NOMO-1 treated with DMSO at 0.1 percent for 48 hours (cell line): ENCODE results near the gene OVOL3.
A peak's percentile ranks its signal among the peaks of the same experiment; 100 is the strongest.
"Not testable (repeated sequence)": the region's sequence is repeated elsewhere in the genome, so short reads cannot be mapped to it uniquely, and the experiment has no call there.

ENCODE experiments used
- DNase-seq: peaks from one replicate; lab custom pipeline; 2025; ENCODE audit not compliant: unreplicated experiment; lab: John Stamatoyannopoulos, UW

Gene OVOL3

DNA sequence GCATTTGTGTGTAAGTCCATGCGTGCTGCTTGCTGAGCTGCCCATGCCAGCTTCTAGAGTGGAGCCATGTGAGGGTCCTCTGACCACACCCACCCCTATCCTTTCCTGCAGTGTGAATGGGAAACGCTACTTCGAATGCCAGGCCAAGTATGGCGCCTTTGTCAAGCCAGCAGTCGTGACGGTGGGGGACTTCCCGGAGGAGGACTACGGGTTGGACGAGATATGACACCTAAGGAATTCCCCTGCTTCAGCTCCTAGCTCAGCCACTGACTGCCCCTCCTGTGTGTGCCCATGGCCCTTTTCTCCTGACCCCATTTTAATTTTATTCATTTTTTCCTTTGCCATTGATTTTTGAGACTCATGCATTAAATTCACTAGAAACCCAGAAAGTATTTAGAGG, 14.6 kb downstream of the OVOL3 start:
- DNase-seq = no peak

DNA sequence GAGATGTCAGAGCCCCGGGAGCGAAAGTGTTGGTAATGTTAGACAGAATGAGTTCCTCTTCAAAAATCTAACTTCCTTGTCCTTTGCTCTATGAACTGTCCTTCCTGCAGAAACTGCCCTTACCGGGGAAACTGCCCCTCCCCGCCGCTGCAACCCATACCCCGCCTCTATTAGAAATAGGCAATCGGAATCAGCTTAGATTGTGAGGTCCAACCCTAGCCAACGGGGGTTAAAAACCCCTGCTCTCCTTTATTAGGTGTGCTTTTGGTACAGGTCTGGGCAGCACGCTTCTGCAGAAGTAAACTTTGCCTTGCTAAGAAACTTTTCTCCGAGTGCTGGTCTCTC, 17.4 kb downstream of the OVOL3 start:
- DNase-seq = peak; percentile 75

- peak; percentile 9 for DNase-seq
Observed at GRCh38 chr19:36131221-36131620, 20.3 kb downstream of the OVOL3 start.

GRCh38 chr19:36134867-36135266, 23.9 kb downstream of the OVOL3 start:
- not testable (repeated sequence) for DNase-seq

DNA sequence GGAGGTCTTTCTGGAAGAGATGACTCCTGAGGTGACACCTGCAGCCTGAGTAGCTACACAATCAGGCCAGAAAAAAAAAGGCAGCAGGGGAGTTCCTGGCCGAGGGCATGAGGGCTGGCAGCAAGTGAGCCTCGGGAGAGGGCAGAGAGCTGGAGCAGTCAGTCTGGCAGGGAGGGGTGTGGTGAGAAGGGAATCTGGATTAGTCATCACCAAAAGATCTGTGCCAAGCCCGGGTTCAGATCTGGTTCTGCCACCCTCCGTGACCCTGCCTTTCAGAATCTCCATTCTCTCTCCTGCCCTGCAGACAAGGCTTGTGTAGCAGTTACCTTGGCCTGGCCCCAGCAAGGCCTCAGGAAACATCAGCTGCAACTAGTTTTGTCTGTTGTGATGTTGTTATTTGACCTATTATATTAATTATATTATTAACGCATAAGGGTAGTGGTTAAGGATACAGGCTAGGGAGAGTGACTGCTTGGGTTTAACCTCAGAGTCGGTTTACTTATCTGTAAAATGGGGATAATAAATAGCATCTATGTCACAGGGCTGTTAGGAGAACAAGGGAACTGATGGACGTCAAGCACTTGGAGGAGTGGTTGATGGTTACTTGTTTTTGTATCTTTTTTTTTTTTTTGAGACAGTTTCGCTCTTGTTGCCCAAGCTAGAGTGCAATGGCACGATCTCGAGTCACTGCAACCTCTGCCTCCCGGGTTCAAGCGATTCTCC, 26.2 kb downstream of the OVOL3 start:
- no peak for DNase-seq

DNA sequence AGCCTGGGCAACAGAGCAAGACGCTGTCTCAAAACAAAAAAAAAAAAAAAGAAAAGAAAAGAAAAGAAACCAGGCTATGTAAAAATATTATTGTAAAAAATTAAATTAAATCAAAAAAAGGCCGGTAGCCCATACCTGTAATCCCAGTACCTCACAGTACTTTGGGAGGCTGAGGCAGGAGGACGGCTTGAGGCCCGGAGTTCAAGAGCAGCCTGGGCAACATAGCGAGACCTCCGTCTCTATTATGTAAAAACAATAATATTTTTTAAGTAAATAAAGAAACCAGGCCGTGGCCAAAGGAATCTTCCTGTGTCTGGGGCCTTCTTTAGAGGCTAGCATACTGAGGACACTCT, 28.2 kb downstream of the OVOL3 start:
- no peak for DNase-seq

DNA sequence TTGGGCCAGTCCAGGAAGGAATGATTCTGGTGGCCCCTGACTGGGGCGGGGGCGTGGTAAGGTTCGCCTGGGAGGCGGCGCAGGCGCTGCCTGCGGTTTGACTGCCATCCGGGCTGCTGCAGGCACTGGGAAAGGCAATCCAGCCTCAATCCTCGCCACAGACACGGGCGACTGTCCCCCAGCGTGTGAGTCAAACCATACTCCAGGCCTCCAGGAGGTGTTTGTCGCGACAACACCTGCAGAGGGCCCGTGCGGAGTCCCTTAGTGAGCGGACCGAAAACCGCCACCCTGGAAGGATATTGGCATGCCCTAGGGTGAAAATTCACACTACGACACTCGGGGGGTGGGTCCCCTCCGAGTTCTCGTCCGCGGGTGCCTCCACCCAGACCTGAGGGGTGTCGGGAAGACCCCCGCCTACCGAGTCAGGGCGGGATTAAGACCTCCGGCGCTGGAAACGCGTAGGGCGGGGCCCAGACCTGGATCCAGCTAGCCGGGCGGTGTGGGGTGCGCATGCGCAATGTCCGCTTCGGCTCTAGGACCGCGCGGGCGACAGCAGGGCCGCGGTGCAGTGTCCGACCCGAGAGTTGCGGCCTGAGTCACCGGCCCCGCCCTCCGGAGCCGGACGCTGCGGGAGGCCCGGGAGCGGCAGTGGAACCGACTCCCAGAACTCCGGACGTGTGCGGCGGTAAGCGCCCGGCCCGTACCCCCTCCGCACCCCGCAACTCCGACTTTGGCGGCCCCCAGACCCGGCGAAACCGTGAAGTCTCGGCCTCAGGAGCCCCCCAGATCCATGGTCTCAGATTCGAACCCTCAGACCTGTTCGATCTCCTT, 28.7 kb downstream of the OVOL3 start, which contains the start of gene CAPNS1:
TSS of gene CAPNS1 (plus strand) at position 594 of the 831 bp plus-strand sequence. CDS start 946 bp downstream, outside the sequence.
- peak; percentile 92 for DNase-seq

DNA sequence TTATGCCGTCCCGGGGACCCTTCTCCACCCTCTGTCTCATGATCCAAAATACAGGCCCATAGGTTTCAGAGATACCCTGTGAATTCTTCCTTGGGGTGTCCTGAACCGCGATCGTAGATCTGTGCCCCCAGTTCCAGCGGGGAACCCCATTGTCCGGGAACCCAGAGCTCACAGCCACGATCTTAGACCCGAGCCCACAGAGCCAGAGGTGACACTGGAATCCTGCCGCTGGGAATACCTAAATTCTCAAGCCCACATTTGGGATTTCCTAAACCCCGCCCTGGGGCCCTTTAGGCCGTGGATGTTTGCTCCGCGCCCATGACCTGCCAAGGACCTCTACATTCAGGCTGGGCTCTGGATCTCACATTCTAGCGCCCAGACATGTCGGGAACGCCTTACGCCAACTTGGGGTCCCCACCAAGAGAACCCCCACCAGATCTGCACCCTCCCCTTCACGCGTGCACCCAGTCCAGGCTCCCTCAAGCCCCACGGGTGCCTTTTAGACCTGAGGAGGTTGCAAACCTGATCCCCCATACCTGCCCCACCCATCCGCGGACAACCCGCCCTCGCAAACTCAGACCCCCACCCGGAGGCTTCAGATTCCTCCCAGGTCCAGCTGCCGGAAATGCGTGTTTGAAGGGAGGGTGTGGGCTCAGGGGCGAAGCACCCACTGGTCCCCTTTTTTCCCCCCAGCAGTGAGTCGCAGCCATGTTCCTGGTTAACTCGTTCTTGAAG, 29.5 kb downstream of the OVOL3 start:
- DNase-seq = peak; percentile 46

GRCh38 chr19:36141039-36141927, 30.3 kb downstream of the OVOL3 start:
- DNase-seq = peak; percentile 73

GRCh38 chr19:36142046-36142445, 31.1 kb downstream of the OVOL3 start:
- DNase-seq = no peak

DNA sequence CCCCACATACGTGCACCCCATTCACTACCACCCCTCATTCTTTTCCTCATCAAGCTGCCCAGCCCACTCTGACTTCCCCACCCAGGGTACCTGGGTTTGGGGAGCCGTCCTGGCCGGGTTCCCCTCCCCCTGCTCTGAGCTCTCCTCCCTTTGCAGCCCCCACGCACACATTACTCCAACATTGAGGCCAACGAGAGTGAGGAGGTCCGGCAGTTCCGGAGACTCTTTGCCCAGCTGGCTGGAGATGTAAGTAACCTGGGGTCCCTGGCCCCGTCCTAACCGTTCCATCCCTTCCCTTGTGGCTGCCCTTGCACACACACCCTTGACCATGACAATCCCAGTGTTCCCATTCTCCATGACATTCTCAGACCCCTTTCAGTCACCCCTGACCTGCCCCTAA, 31.6 kb downstream of the OVOL3 start:
- no peak for DNase-seq

- no peak for DNase-seq
Observed at GRCh38 chr19:36144624-36145023, 33.7 kb downstream of the OVOL3 start.

DNA sequence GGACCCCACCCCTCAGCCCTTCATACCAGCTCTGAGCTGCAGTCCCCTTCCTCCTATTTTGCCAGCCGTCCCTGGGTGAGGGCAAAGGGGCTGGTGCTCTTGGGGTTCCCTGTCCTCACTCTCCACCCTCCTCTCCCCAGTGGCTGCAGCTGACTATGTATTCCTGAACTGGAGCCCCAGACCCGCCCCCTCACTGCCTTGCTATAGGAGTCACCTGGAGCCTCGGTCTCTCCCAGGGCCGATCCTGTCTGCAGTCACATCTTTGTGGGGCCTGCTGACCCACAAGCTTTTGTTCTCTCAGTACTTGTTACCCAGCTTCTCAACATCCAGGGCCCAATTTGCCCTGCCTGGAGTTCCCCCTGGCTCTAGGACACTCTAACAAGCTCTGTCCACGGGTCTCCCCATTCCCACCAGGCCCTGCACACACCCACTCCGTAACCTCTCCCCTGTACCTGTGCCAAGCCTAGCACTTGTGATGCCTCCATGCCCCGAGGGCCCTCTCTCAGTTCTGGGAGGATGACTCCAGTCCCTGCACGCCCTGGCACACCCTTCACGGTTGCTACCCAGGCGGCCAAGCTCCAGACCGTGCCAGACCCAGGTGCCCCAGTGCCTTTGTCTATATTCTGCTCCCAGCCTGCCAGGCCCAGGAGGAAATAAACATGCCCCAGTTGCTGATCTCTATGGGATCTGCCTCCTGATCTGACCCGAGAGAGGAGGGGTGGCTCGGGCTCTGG, 38.9 kb downstream of the OVOL3 start:
- no peak for DNase-seq

DNA sequence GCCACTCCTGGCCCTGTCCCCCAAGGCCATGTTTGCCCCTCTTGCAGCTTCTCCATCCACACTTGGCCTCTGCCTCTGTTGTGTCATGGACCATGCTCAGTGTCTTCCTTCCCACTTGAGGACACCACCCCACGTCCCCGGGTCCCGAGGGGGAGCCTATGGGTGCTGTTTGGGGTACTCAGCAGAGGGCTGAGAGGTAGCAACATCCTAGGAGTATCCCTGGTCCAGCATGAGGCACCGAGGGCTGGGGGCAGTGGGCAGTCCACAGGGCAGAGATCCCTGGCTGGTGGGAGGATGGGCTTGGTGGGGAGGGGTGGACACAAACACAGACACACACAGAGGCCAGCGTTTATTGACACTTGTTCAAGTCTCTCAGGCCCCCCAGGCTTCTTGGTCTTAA, 39.6 kb downstream of the OVOL3 start:
- no peak for DNase-seq

DNA sequence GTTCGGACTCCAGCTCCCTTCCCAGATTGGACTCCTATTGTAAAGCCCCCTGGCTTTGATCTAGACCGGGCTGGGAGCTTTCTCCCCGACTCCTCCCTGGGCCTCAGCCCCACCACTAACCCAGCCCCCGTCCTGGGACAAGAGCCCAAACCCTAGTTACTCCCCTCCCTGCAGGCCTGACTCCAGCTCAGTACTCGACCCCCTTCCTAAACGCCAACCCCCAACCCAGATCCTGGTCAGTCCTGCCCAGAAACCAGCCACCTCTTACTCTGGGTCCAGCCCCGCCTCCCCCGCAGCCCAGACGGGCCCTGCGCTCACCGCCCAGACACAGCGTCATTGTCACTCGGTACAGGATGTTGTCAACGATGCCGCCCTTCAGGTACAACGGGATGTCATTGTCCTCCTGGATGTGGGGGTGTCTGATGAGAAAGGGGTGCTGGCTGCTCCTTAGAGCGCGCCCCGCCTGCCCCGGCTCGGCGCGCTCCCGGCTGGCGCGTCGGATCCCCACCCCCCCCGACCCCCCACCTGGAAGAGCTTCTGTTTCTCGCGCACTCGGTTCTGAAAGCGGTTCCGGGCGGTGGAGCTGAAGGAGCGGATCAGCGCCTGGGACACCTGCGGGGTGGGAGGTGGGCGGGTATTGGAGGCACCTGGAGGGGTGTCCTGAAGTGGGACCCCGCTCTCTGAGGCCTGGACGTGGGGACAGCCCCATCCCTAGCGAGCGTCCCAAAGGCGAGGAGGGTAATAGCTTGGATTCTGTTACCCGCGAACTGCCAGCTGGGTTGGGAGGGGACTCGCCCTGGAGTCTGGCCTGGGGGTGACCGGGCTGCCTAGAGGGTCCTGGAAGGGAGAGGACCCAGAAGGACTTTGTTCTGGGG, 40.4 kb downstream of the OVOL3 start:
- DNase-seq = no peak

- DNase-seq = no peak
Observed at GRCh38 chr19:36152019-36152351, 41.0 kb downstream of the OVOL3 start.

- DNase-seq = no peak
Observed at GRCh38 chr19:36152352-36153091, 41.6 kb downstream of the OVOL3 start, which contains the start of gene COX7A1. Gene COX7A1, minus strand, starts transcription at chr19:36152447. Its CDS starts 40 bp downstream, at chr19:36152407.

- DNase-seq = no peak
Observed at GRCh38 chr19:36153126-36153525, 42.2 kb downstream of the OVOL3 start.
